PFSK-1 (cell line): Measurements from ENCODE around the gene RTCA.

ENCODE experiments used
- POLR2AphosphoS5 ChIP-seq: IDR thresholded peaks from 2 replicates; pipeline ENCODE4 v1.6.1; 2012; ENCODE audit warnings: low read depth, mild to moderate bottlenecking, control low read depth, low read length, moderate library complexity
- SIN3A ChIP-seq: IDR thresholded peaks from 2 replicates; pipeline ENCODE4 v1.6.1; 2012; ENCODE audit warnings: mild to moderate bottlenecking, low read length, moderate library complexity, borderline replicate concordance; ENCODE audit not compliant: insufficient read depth
- TAF1 ChIP-seq: IDR thresholded peaks from 2 replicates; pipeline ENCODE4 v1.6.1; 2012; ENCODE audit warnings: low read length, control low read depth, borderline replicate concordance; ENCODE audit not compliant: insufficient read depth

DNA sequence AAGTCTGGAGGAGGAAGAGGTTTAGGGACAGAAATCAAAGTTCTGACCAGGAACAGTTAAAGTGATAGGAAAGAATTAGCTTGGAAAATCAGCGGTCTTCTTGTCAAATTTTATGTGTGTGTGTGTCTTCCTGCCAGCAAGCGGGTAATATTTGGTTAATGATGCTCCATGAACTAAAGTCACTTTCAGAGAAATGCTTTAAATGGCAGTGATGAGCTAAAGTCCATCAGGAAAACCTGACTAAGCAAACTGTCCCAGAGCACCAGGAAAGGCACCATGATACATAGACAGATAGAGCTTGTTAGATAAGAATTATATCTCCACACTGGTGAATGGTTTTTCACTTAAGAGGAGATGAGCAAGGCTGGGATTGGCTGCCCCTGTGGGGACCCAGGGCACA lies 76.3 kb downstream of the RTCA start:
- TF ChIP-seq TAF1 (no peak), SIN3A (no peak), POLR2AphosphoS5 (no peak)
